ENCODE results near the gene KIAA0930.

KIAA0930 gene

DNA sequence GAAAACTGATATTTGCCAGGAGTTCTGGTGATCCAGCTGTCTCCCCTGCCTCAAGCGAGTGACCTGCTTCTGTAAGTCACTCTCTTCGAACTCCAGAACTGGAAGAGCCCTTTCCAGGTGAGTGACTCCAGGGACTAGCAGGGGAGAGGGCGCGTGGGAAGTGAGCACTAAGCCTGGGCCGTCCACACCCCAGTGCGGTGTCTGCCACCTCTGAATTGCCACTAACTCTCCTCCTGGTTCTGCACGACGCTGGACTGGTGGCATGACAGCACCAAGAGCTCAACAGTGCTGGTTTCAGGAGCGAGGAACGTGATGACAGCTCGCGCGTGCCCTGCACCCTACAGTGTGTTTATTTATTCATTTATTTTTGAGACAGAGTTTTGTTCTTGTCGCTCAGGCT is 22.9 kb downstream of the KIAA0930 start:
- Mint-ChIP-seq H3K4me3 (no peak overlapping the region), H3K9me3 (no peaks in the 10 kb centered on the region), H3K4me1 (peaks cover 21% of the 10 kb centered on the region), H3K36me3 (peaks cover 4% of the 10 kb centered on the region), H3K27ac (no peak overlapping the region)
- ATAC-seq (no peak), DNase-seq (ENCODE audit: low spot score in 2 of 2) (no peak)

DNA sequence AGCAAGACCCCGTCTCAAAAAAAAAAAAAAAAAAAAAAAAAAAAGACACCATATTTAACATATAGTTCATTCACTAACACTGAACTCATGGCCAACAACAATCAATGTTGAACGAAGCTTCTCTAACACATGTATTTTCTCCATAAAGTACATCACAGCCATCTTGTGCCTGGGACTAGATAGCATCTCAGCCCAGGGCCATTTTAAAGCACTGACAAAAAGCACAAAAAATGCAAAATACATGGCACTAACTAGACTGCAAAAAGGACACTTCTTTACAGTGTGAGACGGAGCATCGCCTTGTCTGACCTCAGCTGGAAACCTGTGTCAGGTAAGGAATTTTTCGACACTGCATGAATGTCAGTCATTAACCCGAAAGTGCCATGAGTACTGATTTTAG is 23.3 kb downstream of the KIAA0930 start:
- ATAC-seq (no peak), DNase-seq (ENCODE audit: low spot score in 2 of 2) (no peak)
- Mint-ChIP-seq H3K9me3 (no peaks in the 10 kb centered on the region), H3K4me3 (no peak overlapping the region), H3K4me1 (peaks cover 17% of the 10 kb centered on the region), H3K36me3 (peaks cover 4% of the 10 kb centered on the region), H3K27ac (no peak overlapping the region)

DNA sequence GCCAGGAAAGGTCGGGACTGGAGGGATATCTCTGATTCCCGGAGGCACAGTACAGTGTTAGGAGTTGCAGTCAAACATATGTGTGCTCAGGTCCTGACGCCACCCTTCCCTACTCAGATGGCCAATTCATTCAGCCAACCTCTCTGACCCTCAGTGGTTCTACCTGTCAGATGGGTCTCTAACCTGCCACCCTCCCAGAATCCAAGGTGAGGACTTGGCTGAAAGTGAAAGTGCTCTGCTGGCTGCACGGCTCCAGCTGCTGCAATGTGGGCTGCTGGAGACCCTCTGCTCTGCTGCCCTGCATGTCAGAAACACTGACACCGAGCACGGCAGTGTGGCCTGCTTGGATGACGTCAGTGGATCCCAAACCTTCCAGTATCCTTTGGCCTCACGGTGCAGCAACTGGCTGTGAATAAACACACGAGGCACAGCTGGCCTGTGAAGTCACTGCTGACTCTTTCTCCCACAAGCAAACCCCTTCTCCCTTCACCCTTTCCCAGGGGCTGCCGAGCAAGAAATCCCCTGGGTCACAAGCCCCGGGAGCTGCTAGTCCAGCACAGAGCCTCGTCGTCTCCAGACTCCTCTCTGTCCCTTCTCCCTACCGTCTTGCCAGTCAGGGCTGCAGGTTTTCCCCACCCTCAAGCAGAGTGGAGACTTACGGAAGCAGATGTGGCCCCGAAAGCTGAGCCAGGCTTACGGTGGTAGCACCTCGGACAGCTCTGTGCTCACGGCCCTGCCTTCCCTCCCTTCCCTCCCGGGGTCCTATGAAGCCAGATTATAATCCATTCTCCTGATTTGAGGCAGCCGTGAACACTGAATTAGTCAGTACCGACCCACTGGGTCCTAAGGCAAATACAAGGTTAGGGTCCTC is 24.3 kb downstream of the KIAA0930 start:
- Mint-ChIP-seq H3K27ac (peak overlapping the region; percentile 64), H3K36me3 (peaks cover 4% of the 10 kb centered on the region), H3K9me3 (no peaks in the 10 kb centered on the region), H3K4me3 (no peak overlapping the region), H3K4me1 (peaks cover 15% of the 10 kb centered on the region)
- ATAC-seq (no peak), DNase-seq (ENCODE audit: low spot score in 2 of 2) (no peak)

DNA sequence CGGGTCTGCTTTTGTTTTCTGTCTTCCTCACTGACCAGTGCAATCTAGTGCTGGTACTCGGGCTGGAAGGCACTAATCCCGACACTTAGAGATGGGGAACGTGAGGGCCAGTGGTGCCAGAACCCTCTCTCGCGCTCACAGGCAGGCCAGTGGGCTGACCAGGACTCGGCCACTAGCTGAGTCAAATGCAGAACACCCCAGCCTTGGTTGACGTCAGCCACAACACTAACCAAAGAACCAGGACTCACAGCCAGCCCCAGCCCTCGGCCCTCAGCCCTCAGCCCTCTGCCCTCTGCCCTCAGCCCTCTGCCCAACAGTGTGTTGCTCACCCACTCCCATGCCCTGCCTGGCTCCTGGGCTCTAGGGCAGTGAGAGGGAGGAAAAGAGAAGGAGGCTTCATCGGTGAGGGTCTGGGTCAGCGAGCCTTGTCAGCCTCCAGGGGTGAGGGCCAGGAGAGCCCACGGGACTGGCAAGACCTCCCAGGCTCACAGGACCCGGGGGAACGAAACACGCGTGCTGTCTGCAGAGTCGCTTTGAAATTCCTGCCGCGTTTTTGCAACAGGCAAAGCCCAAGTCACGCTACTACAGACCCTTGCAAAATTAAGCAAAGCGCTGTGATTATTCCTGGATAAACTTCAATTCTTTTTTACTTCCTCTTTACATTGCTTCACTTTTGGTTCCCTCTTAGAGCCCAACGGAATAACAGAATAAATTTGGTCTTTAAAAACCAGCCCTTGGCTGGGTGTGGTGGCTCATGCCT is 27.5 kb downstream of the KIAA0930 start:
- Mint-ChIP-seq H3K4me1 (peaks cover 15% of the 10 kb centered on the region), H3K36me3 (no peaks in the 10 kb centered on the region), H3K27ac (peak overlapping the region; percentile 34), H3K9me3 (no peaks in the 10 kb centered on the region), H3K4me3 (no peak overlapping the region)
- DNase-seq (ENCODE audit: low spot score in 2 of 2) (no peak), ATAC-seq (no peak)

DNA sequence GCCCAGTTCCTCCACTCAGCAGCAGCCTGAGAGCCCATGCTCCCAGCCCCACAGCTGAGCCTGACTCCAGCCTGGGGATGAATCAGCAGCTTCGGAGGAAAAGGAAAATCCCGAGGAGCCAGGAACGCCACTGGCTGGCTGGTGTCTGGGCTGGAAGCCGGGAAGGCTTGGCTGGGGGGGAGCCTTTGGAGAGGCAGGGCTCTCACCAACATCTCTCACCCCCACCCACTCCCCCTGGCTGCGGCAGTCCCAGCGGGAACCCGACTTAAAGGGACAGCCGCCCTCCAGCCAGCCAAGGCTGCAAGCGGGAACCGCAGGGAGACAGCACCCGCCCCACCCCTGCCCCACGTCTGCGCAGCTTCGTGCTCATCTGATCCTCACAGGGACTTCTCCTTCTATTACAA is 28.4 kb downstream of the KIAA0930 start:
- ATAC-seq = no peak
- no peak overlapping the region for H3K4me3 Mint-ChIP-seq
- H3K9me3 Mint-ChIP-seq = no peaks in the 10 kb centered on the region
- peaks cover 15% of the 10 kb centered on the region for H3K4me1 Mint-ChIP-seq
- DNase-seq (ENCODE audit: low spot score in 2 of 2) = no peak
- no peak overlapping the region for H3K27ac Mint-ChIP-seq
- H3K36me3 Mint-ChIP-seq = no peaks in the 10 kb centered on the region

DNA sequence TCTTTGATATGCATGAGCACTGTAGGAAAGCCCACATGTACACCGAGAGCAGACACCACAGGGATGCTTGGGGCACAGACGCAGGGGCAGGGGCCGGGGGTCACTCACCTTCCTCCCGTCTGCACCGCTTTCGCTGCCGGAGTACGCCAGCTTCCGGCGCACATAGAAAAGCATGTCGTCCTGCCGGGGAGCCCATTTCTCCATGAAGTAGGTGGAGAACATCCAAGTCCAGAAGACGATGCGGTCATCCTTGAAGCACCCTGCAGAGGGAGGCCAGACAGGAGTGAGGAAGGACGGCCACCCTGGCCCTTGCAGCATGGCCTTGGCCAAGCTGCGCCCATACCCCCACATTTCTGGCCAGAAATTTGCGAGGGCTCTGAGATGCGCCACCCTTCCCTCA is 28.8 kb downstream of the KIAA0930 start:
- no peak overlapping the region for H3K4me3 Mint-ChIP-seq
- H3K27ac Mint-ChIP-seq = no peak overlapping the region
- ATAC-seq (no peak), DNase-seq (ENCODE audit: low spot score in 2 of 2) (no peak)
- peaks cover 15% of the 10 kb centered on the region for H3K4me1 Mint-ChIP-seq
- H3K36me3 Mint-ChIP-seq = no peaks in the 10 kb centered on the region
- H3K9me3 Mint-ChIP-seq = no peaks in the 10 kb centered on the region

DNA sequence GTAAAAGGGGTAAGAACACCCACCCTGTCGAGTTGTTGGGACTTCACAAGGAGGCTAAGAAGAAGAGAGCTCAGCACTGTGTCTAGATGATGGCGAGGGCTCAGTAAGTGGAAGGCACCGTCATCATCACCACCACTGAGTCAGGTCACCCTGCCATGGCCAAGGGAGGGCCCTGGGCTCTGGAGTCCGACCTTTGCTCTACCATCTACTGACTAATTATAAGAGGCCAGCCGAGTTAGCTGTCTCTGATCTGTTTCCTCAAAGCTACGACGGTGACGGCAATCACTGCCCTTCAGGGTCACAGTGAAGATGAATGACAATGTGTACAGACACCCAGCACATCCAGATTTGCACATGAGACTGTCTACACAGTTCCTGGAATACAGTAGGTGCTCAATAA is 29.3 kb downstream of the KIAA0930 start:
- Mint-ChIP-seq H3K27ac (no peak overlapping the region), H3K4me1 (peaks cover 11% of the 10 kb centered on the region), H3K4me3 (no peak overlapping the region), H3K9me3 (no peaks in the 10 kb centered on the region), H3K36me3 (no peaks in the 10 kb centered on the region)
- no peak for DNase-seq (ENCODE audit: low spot score in 2 of 2)
- no peak for ATAC-seq

DNA sequence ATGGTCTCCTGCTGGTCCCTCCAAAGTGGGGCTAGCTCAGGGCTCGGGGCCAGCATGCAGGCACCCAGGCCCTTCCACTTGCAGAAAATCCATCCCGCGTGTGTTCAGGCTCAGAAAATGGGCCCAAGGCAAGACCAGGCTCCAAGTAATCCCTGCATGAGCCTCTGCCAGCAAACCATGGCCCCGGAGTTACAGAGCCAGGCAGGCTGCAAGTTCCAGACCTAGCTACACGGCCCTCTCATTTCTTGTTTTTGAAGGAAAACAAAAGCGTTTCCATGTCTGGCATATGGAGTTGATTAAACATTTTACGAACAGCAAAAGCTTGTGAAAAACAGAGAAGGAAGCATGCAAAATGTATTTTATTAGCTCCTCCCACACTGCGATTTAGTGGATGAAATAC is 29.7 kb downstream of the KIAA0930 start:
- Mint-ChIP-seq H3K4me1 (peaks cover 10% of the 10 kb centered on the region), H3K4me3 (no peak overlapping the region), H3K9me3 (no peaks in the 10 kb centered on the region), H3K27ac (no peak overlapping the region), H3K36me3 (no peaks in the 10 kb centered on the region)
- ATAC-seq = no peak
- no peak for DNase-seq (ENCODE audit: low spot score in 2 of 2)

DNA sequence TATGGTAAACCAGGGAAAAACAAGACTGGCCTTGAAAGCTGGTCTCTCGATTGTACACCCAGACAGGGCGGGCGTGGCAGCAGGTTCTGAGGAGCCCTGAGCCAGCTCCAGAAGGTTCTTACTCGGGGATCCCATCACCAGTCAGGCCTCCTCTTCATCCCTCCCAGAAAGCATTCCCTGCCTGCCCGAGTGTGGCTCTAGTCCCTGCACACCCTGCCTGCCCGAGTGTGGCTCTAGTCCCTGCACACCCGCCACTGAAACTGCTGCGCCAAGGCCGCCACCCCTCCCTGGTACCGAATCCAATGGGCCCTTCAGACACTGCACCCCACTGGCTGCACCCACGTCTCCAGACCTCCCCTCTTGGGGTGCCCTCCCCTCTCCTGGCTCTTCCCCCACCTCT is 30.1 kb downstream of the KIAA0930 start:
- Mint-ChIP-seq H3K4me3 (no peak overlapping the region), H3K27ac (no peak overlapping the region), H3K36me3 (no peaks in the 10 kb centered on the region), H3K9me3 (no peaks in the 10 kb centered on the region), H3K4me1 (peaks cover 10% of the 10 kb centered on the region)
- no peak for ATAC-seq
- DNase-seq (ENCODE audit: low spot score in 2 of 2) = no peak

DNA sequence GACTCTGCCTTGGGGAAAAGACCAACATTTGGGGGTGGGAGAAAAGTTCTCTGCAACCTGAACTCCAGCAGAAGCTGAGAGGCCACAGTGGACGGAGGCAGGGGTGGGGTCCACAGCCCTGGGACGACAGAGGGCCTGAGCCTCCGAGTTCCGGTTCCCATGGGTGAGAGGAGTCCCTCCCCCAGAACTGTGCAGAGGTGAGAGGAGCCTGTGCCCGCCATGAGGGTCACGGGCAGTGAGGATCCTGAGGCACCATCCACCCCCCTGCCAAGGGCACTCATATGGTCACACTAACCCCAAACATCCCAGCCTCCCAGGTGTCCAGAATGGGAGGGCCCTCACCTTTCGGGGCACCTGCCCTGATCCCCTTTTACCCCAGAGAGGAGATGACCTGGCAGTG is 30.5 kb downstream of the KIAA0930 start:
- H3K27ac Mint-ChIP-seq = no peak overlapping the region

DNA sequence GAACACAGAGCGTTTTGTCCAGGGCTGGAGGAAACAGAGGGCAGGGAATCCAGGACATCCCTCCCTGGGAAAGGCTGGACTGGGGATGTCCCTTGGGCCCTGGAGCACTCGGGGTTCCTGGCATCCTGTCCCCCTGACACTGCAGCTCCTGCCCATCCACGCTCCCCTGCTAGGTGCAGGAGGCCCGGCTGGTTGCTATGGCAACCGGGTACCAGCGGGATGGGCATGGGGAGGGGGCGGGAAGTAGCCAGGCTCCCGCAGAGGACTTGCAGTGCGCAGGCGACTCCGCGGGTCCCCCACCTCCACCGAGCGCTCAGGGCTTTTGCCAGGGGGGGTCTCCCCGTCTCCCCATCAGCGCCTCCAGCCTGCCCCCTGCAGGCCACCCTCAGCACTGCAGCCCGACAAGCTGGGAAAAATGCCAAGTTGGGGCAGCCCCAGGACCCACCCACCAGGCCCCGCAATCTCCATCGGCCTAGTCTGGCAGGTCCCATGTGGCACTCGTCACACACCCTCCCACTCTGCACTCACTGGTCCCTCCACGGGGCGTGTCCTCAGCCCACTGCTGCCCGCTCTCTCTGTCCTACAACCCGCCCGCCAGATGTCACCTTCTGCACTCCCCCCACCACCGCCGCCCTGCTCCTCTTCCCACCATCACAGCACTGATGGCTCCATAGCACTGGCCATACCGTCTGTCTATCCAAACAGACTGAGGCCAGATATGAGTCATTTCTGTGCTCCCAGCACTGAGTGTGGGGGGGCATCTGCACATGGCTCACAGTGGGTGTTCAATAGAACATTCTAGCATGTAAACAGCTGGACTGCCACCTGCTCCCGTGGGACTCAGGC is 31.5 kb downstream of the KIAA0930 start:
- H3K27ac Mint-ChIP-seq = no peak overlapping the region
- H3K4me1 Mint-ChIP-seq = peaks cover 10% of the 10 kb centered on the region
- DNase-seq (ENCODE audit: low spot score in 2 of 2) = peak; percentile 38 to 73
- ATAC-seq = peak; percentile 41
- H3K9me3 Mint-ChIP-seq = no peaks in the 10 kb centered on the region
- H3K4me3 Mint-ChIP-seq = no peak overlapping the region
- no peaks in the 10 kb centered on the region for H3K36me3 Mint-ChIP-seq

More for the DNA sequence above, 30.5 kb downstream of the KIAA0930 start:
- no peaks in the 10 kb centered on the region for H3K9me3 Mint-ChIP-seq
- no peak overlapping the region for H3K4me3 Mint-ChIP-seq
- H3K36me3 Mint-ChIP-seq = no peaks in the 10 kb centered on the region
- peaks cover 10% of the 10 kb centered on the region for H3K4me1 Mint-ChIP-seq
- ATAC-seq (no peak), DNase-seq (ENCODE audit: low spot score in 2 of 2) (no peak)

DNA sequence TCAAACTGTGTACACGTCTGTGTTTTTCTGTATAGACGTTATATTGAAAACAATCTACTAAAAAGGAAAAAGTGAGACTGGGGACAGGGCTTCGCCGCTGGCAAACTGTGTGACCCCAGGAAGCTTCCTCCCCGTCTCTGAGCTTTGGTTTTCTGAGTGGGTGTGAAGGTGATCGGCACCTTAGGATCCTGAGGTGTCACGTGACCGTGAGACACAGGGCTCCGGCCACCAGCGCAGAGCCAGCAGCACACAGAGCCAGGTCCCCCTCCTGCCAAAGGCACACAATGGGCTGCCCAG is 32.0 kb downstream of the KIAA0930 start:
- H3K4me1 Mint-ChIP-seq = peaks cover 10% of the 10 kb centered on the region
- DNase-seq (ENCODE audit: low spot score in 2 of 2) (no peak), ATAC-seq (no peak)
- no peaks in the 10 kb centered on the region for H3K9me3 Mint-ChIP-seq
- H3K27ac Mint-ChIP-seq = no peak overlapping the region
- H3K4me3 Mint-ChIP-seq = no peak overlapping the region
- no peaks in the 10 kb centered on the region for H3K36me3 Mint-ChIP-seq

DNA sequence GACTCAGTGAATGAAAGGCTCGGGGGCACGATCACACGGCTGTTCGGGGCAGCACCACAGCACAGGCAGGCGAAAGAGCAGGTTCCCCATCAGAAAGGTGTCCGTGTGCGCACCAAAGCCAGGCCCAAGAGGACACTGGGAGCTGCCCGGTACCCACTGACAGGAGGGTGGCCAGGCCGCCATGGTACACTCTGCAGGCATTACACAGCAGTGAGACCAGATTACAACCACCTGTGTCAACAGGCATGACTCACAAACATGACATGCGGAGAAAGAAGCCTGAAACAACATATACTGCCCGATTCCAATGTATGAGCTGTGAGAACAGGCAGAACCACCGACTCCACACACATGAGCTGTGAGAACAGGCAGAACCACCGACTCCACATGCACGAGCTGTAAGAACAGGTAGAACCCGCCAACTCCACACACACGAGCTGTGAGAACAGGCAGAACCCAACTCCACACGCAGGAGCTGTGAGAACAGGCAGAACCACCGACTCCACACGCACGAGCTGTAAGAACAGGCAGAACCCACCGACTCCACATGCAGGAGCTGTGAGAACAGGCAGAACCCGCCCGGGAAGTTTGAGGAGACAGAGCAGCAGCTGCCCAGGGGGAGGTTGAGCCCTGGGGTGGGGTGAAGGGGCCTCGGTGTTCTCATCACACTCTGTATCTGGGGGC is 32.6 kb downstream of the KIAA0930 start:
- no peaks in the 10 kb centered on the region for H3K9me3 Mint-ChIP-seq
- H3K4me1 Mint-ChIP-seq = peaks cover 10% of the 10 kb centered on the region
- no peaks in the 10 kb centered on the region for H3K36me3 Mint-ChIP-seq
- no peak overlapping the region for H3K4me3 Mint-ChIP-seq
- ATAC-seq (no peak), DNase-seq (ENCODE audit: low spot score in 2 of 2) (no peak)
- H3K27ac Mint-ChIP-seq = no peak overlapping the region

DNA sequence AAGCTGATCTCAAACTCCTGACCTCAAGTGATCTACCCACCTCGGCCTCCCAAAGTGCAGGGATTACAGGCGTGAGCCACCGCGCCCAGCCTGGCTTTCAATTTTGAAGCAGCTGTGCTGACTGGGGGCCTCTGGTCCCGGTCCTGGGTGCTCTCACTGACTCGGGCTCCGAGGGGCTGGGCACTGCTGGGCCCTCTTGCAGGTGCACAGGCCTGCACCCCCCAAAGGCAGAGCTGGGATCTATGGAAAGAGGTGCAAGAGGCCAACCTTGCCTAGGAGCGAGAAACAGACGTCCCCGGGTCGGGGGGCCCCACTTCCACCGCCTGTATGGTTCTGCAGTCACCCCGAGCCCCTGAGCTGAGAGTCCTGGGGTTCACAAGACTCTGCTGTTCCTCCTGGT is 33.2 kb downstream of the KIAA0930 start:
- no peaks in the 10 kb centered on the region for H3K36me3 Mint-ChIP-seq
- no peak overlapping the region for H3K27ac Mint-ChIP-seq
- H3K9me3 Mint-ChIP-seq = no peaks in the 10 kb centered on the region
- H3K4me1 Mint-ChIP-seq = peaks cover 10% of the 10 kb centered on the region
- ATAC-seq (no peak), DNase-seq (ENCODE audit: low spot score in 2 of 2) (no peak)
- no peak overlapping the region for H3K4me3 Mint-ChIP-seq

DNA sequence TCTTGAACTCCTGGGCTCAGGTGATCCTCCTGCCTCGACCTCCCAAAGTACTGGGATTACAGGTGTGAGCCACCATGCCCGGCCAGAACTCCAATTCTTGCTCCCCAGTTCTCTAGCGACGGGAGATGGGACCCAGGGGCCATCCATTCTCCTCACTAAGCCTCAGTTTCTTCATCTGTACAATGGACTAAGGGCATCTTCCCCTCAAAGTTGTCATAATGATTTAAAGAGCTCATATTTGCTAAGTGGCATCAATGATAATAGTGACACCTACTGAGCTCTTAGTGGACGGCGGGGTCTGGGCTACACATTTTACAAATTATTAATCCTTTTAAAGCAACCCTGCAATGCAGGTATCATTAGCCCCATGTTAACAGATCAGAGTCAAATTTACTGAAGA is 34.5 kb downstream of the KIAA0930 start:
- ATAC-seq = no peak
- no peaks in the 10 kb centered on the region for H3K9me3 Mint-ChIP-seq
- peaks cover 10% of the 10 kb centered on the region for H3K4me1 Mint-ChIP-seq
- H3K27ac Mint-ChIP-seq = peak overlapping the region; percentile 18
- H3K36me3 Mint-ChIP-seq = no peaks in the 10 kb centered on the region
- H3K4me3 Mint-ChIP-seq = no peak overlapping the region
- DNase-seq (ENCODE audit: low spot score in 2 of 2) = no peak
